Liver (tissue), 9 donors: ENCODE data around the gene LCA5. TPM values are rescaled to one million over a fixed set of nuclear protein-coding genes. Genes with fewer than 3 reads are reported as not detected.

Experiments
- DNase-seq: peaks from one replicate; pipeline ENCODE4 v3.0.0-alpha.2; 2017; ENCODE audit warnings: low spot score
- H3K27ac ChIP-seq, 2 donors: one replicate each; pipeline ENCODE4 v1.7.0; 2013; ENCODE audit warnings: inconsistent platforms in 2 of 2, low read length in 2 of 2, control low read depth in 1 of 2, low read depth in 1 of 2, mild to moderate bottlenecking in 1 of 2
- H3K27me3 ChIP-seq, 4 donors: one replicate each; pipeline versions ENCODE4 v1.6.1 to v1.7.0; 2013; ENCODE audit warnings: low read length in 3 of 4, inconsistent platforms in 1 of 4, mild to moderate bottlenecking in 1 of 4, moderate library complexity in 1 of 4; ENCODE audit not compliant: control insufficient read depth in 4 of 4, insufficient read depth in 4 of 4
- H3K36me3 ChIP-seq, 4 donors: one replicate each; pipeline versions ENCODE4 v1.6.1 to v1.7.0; 2013; ENCODE audit warnings: low read length in 3 of 4, mild to moderate bottlenecking in 3 of 4, low read depth in 1 of 4, moderate library complexity in 1 of 4; ENCODE audit not compliant: control insufficient read depth in 4 of 4, insufficient read depth in 3 of 4
- H3K4me1 ChIP-seq, 4 donors: one replicate each; pipeline versions ENCODE4 v1.6.1 to v1.7.0; 2013; ENCODE audit warnings: low read length in 3 of 4, mild to moderate bottlenecking in 3 of 4, moderate library complexity in 1 of 4; ENCODE audit not compliant: control insufficient read depth in 4 of 4, insufficient read depth in 4 of 4
- H3K4me3 ChIP-seq, 3 donors: one replicate each; pipeline versions ENCODE4 v1.6.1 to v1.7.0; 2013; ENCODE audit warnings: low read length in 3 of 3, control low read depth in 1 of 3, low read depth in 1 of 3, mild to moderate bottlenecking in 1 of 3
- H3K9ac ChIP-seq, 2 donors: one replicate each; pipeline ENCODE4 v1.7.0; 2013; ENCODE audit warnings: low read length in 2 of 2, mild to moderate bottlenecking in 2 of 2, moderate library complexity in 2 of 2, control low read depth in 1 of 2, low read depth in 1 of 2
- H3K9me3 ChIP-seq, 4 donors: one replicate each; pipeline versions ENCODE4 v1.6.1 to v1.7.0; 2013; ENCODE audit warnings: low read length in 3 of 4; ENCODE audit not compliant: control insufficient read depth in 4 of 4
- ATF3 ChIP-seq: IDR thresholded peaks from 2 replicates; pipeline ENCODE4 v1.6.1; 2016; ENCODE audit warnings: antibody characterized with exemption
- CTCF ChIP-seq: fragments of 150-350 bp; IDR thresholded peaks from 2 replicates; pipeline ENCODE4 v1.5.1; 2017; ENCODE audit warnings: improper control_type of control experiment, low read depth, low read length; ENCODE audit not compliant: missing input control
- EGR1 ChIP-seq, 2 donors: IDR thresholded peaks; 2 replicates each; pipeline ENCODE4 v1.6.1; 2016 to 2018; ENCODE audit warnings: antibody characterized with exemption in 2 of 2, low read depth in 2 of 2
- FOXA1 ChIP-seq: IDR thresholded peaks from 2 replicates; pipeline ENCODE4 v1.6.1; 2016; ENCODE audit warnings: antibody characterized with exemption
- FOXA2 ChIP-seq: IDR thresholded peaks from 2 replicates; pipeline ENCODE4 v1.6.1; 2016; ENCODE audit warnings: antibody characterized with exemption
- GABPA ChIP-seq, 2 donors: IDR thresholded peaks in 1 of 2; conservative IDR thresholded peaks in 1 of 2; 2 replicates each; pipeline ENCODE4 v1.6.1; 2016; ENCODE audit warnings: antibody characterized with exemption in 2 of 2, mild to moderate bottlenecking in 1 of 2, moderate library complexity in 1 of 2
- HNF4A ChIP-seq, 2 donors: conservative IDR thresholded peaks; 2 replicates each; pipeline ENCODE4 v1.6.1; 2016; ENCODE audit warnings: antibody characterized with exemption in 2 of 2, mild to moderate bottlenecking in 2 of 2
- HNF4G ChIP-seq: IDR thresholded peaks from 2 replicates; pipeline ENCODE4 v1.6.1; 2016; ENCODE audit warnings: antibody characterized with exemption
- JUND ChIP-seq, 2 donors: IDR thresholded peaks; 2 replicates each; pipeline ENCODE4 v1.6.1; 2016; ENCODE audit warnings: antibody characterized with exemption in 2 of 2
- MAX ChIP-seq: IDR thresholded peaks from 2 replicates; pipeline ENCODE4 v1.6.1; 2016; ENCODE audit warnings: antibody characterized with exemption
- NR2F2 ChIP-seq: IDR thresholded peaks from 2 replicates; pipeline ENCODE4 v1.6.1; 2016; ENCODE audit warnings: antibody characterized with exemption
- RAD21 ChIP-seq, 2 donors: IDR thresholded peaks; 2 replicates each; pipeline ENCODE4 v1.6.1; 2016; ENCODE audit warnings: antibody characterized with exemption in 2 of 2, mild to moderate bottlenecking in 2 of 2
- REST ChIP-seq: IDR thresholded peaks from 2 replicates; pipeline ENCODE4 v1.6.1; 2016; ENCODE audit warnings: antibody characterized with exemption, mild to moderate bottlenecking
- RXRA ChIP-seq, 2 donors: IDR thresholded peaks; 2 replicates each; pipeline ENCODE4 v1.6.1; 2017 to 2018; ENCODE audit warnings: antibody characterized with exemption in 2 of 2, mild to moderate bottlenecking in 1 of 2
- SP1 ChIP-seq: IDR thresholded peaks from 2 replicates; pipeline ENCODE4 v1.6.1; 2018; ENCODE audit warnings: antibody characterized with exemption, mild to moderate bottlenecking
- TAF1 ChIP-seq: conservative IDR thresholded peaks from 2 replicates; pipeline ENCODE4 v1.6.1; 2016; ENCODE audit warnings: antibody characterized with exemption, mild to moderate bottlenecking
- YY1 ChIP-seq: IDR thresholded peaks from 2 replicates; pipeline ENCODE4 v1.6.1; 2016; ENCODE audit warnings: antibody characterized with exemption, mild to moderate bottlenecking
- ZBTB33 ChIP-seq: IDR thresholded peaks from 2 replicates; pipeline ENCODE4 v1.6.1; 2016; ENCODE audit warnings: antibody characterized with exemption
- WGBS: extraction: QIAGEN DNeasy Blood & Tissue Kit; methylation state at CpG from one replicate; pipeline ENCODE4 v1.1.7; 2013; 5-methylcytosine and 5-hydroxymethylcytosine counted together
- polyA plus RNA-seq, 2 donors: library from polyadenylated mRNA; stranded (reverse) in 1 of 2; unstranded in 1 of 2; fragments of 200-250 nt in 1 of 2; fragments of >200 nt in 1 of 2; fragmentation: Nextera tagmentation in 1 of 2; extraction: Ambion mirVana in 1 of 2; gene quantifications; one replicate each; pipeline versions ENCODE4 v1.2.1 to v1.2.3, GENCODE V29; 2013 to 2015
- total RNA-seq, 2 donors: library from RNA; depleted of rRNA; stranded (reverse); fragments of >200 nt; gene quantifications; one replicate each; pipeline ENCODE4 v1.2.3, GENCODE V29; 2014
- donor health status: healthy.
- donor health status: healthy.
- donor health status: healthy.
- donor health status: healthy.
- donor health status: healthy.

The LCA5 gene
- total and polyA plus RNA-seq, 4 donors = 0.39 to 1.8 (median 0.65) TPM

GRCh38 chr6:79455446-79455845 lies 81.8 kb downstream of the LCA5 start:
- Histone ChIP-seq H3K9ac (no peak overlapping the region), H3K4me3 (no peak overlapping the region), H3K27me3 (no peaks in the 10 kb centered on the region), H3K4me1 (no peaks in the 10 kb centered on the region), H3K36me3 (no peaks in the 10 kb centered on the region), H3K9me3 (no peaks in the 10 kb centered on the region), H3K27ac (no peak overlapping the region)
- DNase-seq = no peak
- TF ChIP-seq NR2F2 = no peak
- 85% methylated on average over 1 of the region's 1 CpG for WGBS

- Histone ChIP-seq H3K27me3 (no peaks in the 10 kb centered on the region), H3K27ac (no peak overlapping the region), H3K4me1 (no peaks in the 10 kb centered on the region), H3K4me3 (no peak overlapping the region), H3K9ac (no peak overlapping the region), H3K9me3 (no peaks in the 10 kb centered on the region), H3K36me3 (no peaks in the 10 kb centered on the region)
- 39% methylated on average over 3 of the region's 3 CpGs for WGBS
- DNase-seq = no peak
- no peak for TF ChIP-seq RAD21 (IDR thresholded peaks at IDR 0.05)
- no peak for TF ChIP-seq HNF4A (conservative IDR thresholded peaks at IDR 0.05)
- no peak for TF ChIP-seq JUND (IDR thresholded peaks at IDR 0.05)
- TF ChIP-seq YY1 = no peak
- no peak for TF ChIP-seq NR2F2
- no peak for TF ChIP-seq SP1
Measured at GRCh38 chr6:79453558-79454042, 83.6 kb downstream of the LCA5 start.

GRCh38 chr6:79450984-79451383 lies 86.2 kb downstream of the LCA5 start:
- TF ChIP-seq REST (no peak), FOXA1 (no peak), MAX (no peak), ATF3 (no peak), FOXA2 (no peak), HNF4A (conservative IDR thresholded peaks at IDR 0.05) (no peak), RXRA (IDR thresholded peaks at IDR 0.05) (no peak), TAF1 (no peak), SP1 (no peak), RAD21 (IDR thresholded peaks at IDR 0.05) (no peak), EGR1 (IDR thresholded peaks at IDR 0.05; ENCODE audit: low read depth in 2 of 2) (no peak), CTCF (no peak), ZBTB33 (no peak), HNF4G (no peak), NR2F2 (no peak), GABPA (IDR thresholded peaks at IDR 0.05 in 1 of 2, conservative IDR thresholded peaks at IDR 0.05 in 1 of 2) (no peak), JUND (IDR thresholded peaks at IDR 0.05) (no peak)
- no peak overlapping the region for H3K27ac ChIP-seq
- no peak for DNase-seq

More at GRCh38 chr6:79450984-79451383, 86.2 kb downstream of the LCA5 start:
- no peaks in the 10 kb centered on the region for H3K4me1 ChIP-seq
- H3K9ac ChIP-seq = no peak overlapping the region
- H3K9me3 ChIP-seq = no peaks in the 10 kb centered on the region
- WGBS = 69% methylated on average over 7 of the region's 7 CpGs
- H3K27me3 ChIP-seq = no peaks in the 10 kb centered on the region
- no peaks in the 10 kb centered on the region for H3K36me3 ChIP-seq
- no peak overlapping the region for H3K4me3 ChIP-seq
